Liver (tissue), 9 donors: ENCODE data around the gene SPAG9. TPM values are rescaled to one million over a fixed set of nuclear protein-coding genes. Genes with fewer than 3 reads are reported as not detected.
A peak's percentile ranks its signal among the peaks of the same experiment; 100 is the strongest.

Experiments
- DNase-seq: peaks from one replicate; pipeline ENCODE4 v3.0.0-alpha.2; 2017; ENCODE audit warnings: low spot score
- H3K27ac ChIP-seq, 2 donors: one replicate each; pipeline ENCODE4 v1.7.0; 2013; ENCODE audit warnings: inconsistent platforms in 2 of 2, low read length in 2 of 2, control low read depth in 1 of 2, low read depth in 1 of 2, mild to moderate bottlenecking in 1 of 2
- H3K27me3 ChIP-seq, 4 donors: one replicate each; pipeline versions ENCODE4 v1.6.1 to v1.7.0; 2013; ENCODE audit warnings: low read length in 3 of 4, inconsistent platforms in 1 of 4, mild to moderate bottlenecking in 1 of 4, moderate library complexity in 1 of 4; ENCODE audit not compliant: control insufficient read depth in 4 of 4, insufficient read depth in 4 of 4
- H3K36me3 ChIP-seq, 4 donors: one replicate each; pipeline versions ENCODE4 v1.6.1 to v1.7.0; 2013; ENCODE audit warnings: low read length in 3 of 4, mild to moderate bottlenecking in 3 of 4, low read depth in 1 of 4, moderate library complexity in 1 of 4; ENCODE audit not compliant: control insufficient read depth in 4 of 4, insufficient read depth in 3 of 4
- H3K4me1 ChIP-seq, 4 donors: one replicate each; pipeline versions ENCODE4 v1.6.1 to v1.7.0; 2013; ENCODE audit warnings: low read length in 3 of 4, mild to moderate bottlenecking in 3 of 4, moderate library complexity in 1 of 4; ENCODE audit not compliant: control insufficient read depth in 4 of 4, insufficient read depth in 4 of 4
- H3K4me3 ChIP-seq, 3 donors: one replicate each; pipeline versions ENCODE4 v1.6.1 to v1.7.0; 2013; ENCODE audit warnings: low read length in 3 of 3, control low read depth in 1 of 3, low read depth in 1 of 3, mild to moderate bottlenecking in 1 of 3
- H3K9ac ChIP-seq, 2 donors: one replicate each; pipeline ENCODE4 v1.7.0; 2013; ENCODE audit warnings: low read length in 2 of 2, mild to moderate bottlenecking in 2 of 2, moderate library complexity in 2 of 2, control low read depth in 1 of 2, low read depth in 1 of 2
- H3K9me3 ChIP-seq, 4 donors: one replicate each; pipeline versions ENCODE4 v1.6.1 to v1.7.0; 2013; ENCODE audit warnings: low read length in 3 of 4; ENCODE audit not compliant: control insufficient read depth in 4 of 4
- ATF3 ChIP-seq: IDR thresholded peaks from 2 replicates; pipeline ENCODE4 v1.6.1; 2016; ENCODE audit warnings: antibody characterized with exemption
- CTCF ChIP-seq: fragments of 150-350 bp; IDR thresholded peaks from 2 replicates; pipeline ENCODE4 v1.5.1; 2017; ENCODE audit warnings: improper control_type of control experiment, low read depth, low read length; ENCODE audit not compliant: missing input control
- EGR1 ChIP-seq, 2 donors: IDR thresholded peaks; 2 replicates each; pipeline ENCODE4 v1.6.1; 2016 to 2018; ENCODE audit warnings: antibody characterized with exemption in 2 of 2, low read depth in 2 of 2
- FOXA1 ChIP-seq: IDR thresholded peaks from 2 replicates; pipeline ENCODE4 v1.6.1; 2016; ENCODE audit warnings: antibody characterized with exemption
- FOXA2 ChIP-seq: IDR thresholded peaks from 2 replicates; pipeline ENCODE4 v1.6.1; 2016; ENCODE audit warnings: antibody characterized with exemption
- GABPA ChIP-seq, 2 donors: IDR thresholded peaks in 1 of 2; conservative IDR thresholded peaks in 1 of 2; 2 replicates each; pipeline ENCODE4 v1.6.1; 2016; ENCODE audit warnings: antibody characterized with exemption in 2 of 2, mild to moderate bottlenecking in 1 of 2, moderate library complexity in 1 of 2
- HNF4A ChIP-seq, 2 donors: conservative IDR thresholded peaks; 2 replicates each; pipeline ENCODE4 v1.6.1; 2016; ENCODE audit warnings: antibody characterized with exemption in 2 of 2, mild to moderate bottlenecking in 2 of 2
- HNF4G ChIP-seq: IDR thresholded peaks from 2 replicates; pipeline ENCODE4 v1.6.1; 2016; ENCODE audit warnings: antibody characterized with exemption
- JUND ChIP-seq, 2 donors: IDR thresholded peaks; 2 replicates each; pipeline ENCODE4 v1.6.1; 2016; ENCODE audit warnings: antibody characterized with exemption in 2 of 2
- MAX ChIP-seq: IDR thresholded peaks from 2 replicates; pipeline ENCODE4 v1.6.1; 2016; ENCODE audit warnings: antibody characterized with exemption
- NR2F2 ChIP-seq: IDR thresholded peaks from 2 replicates; pipeline ENCODE4 v1.6.1; 2016; ENCODE audit warnings: antibody characterized with exemption
- RAD21 ChIP-seq, 2 donors: IDR thresholded peaks; 2 replicates each; pipeline ENCODE4 v1.6.1; 2016; ENCODE audit warnings: antibody characterized with exemption in 2 of 2, mild to moderate bottlenecking in 2 of 2
- REST ChIP-seq: IDR thresholded peaks from 2 replicates; pipeline ENCODE4 v1.6.1; 2016; ENCODE audit warnings: antibody characterized with exemption, mild to moderate bottlenecking
- RXRA ChIP-seq, 2 donors: IDR thresholded peaks; 2 replicates each; pipeline ENCODE4 v1.6.1; 2017 to 2018; ENCODE audit warnings: antibody characterized with exemption in 2 of 2, mild to moderate bottlenecking in 1 of 2
- SP1 ChIP-seq: IDR thresholded peaks from 2 replicates; pipeline ENCODE4 v1.6.1; 2018; ENCODE audit warnings: antibody characterized with exemption, mild to moderate bottlenecking
- TAF1 ChIP-seq: conservative IDR thresholded peaks from 2 replicates; pipeline ENCODE4 v1.6.1; 2016; ENCODE audit warnings: antibody characterized with exemption, mild to moderate bottlenecking
- YY1 ChIP-seq: IDR thresholded peaks from 2 replicates; pipeline ENCODE4 v1.6.1; 2016; ENCODE audit warnings: antibody characterized with exemption, mild to moderate bottlenecking
- WGBS: extraction: QIAGEN DNeasy Blood & Tissue Kit; methylation state at CpG from one replicate; pipeline ENCODE4 v1.1.7; 2013; 5-methylcytosine and 5-hydroxymethylcytosine counted together
- polyA plus RNA-seq, 2 donors: library from polyadenylated mRNA; stranded (reverse) in 1 of 2; unstranded in 1 of 2; fragments of 200-250 nt in 1 of 2; fragments of >200 nt in 1 of 2; fragmentation: Nextera tagmentation in 1 of 2; extraction: Ambion mirVana in 1 of 2; gene quantifications; one replicate each; pipeline versions ENCODE4 v1.2.1 to v1.2.3, GENCODE V29; 2013 to 2015
- total RNA-seq, 2 donors: library from RNA; depleted of rRNA; stranded (reverse); fragments of >200 nt; gene quantifications; one replicate each; pipeline ENCODE4 v1.2.3, GENCODE V29; 2014
- TF ChIP-seq, protein P1 (sequence below): IDR thresholded peaks from 2 replicates; pipeline ENCODE4 v1.6.1; 2016; ENCODE audit warnings: antibody characterized with exemption
- donor health status: healthy.
- donor health status: healthy.
- donor health status: healthy.
- donor health status: healthy.
- donor health status: healthy.

Gene SPAG9
- total and polyA plus RNA-seq, 4 donors = 12.0 to 94.0 (median 18.4) TPM

- TF ChIP-seq CTCF (no peak), HNF4A (conservative IDR thresholded peaks at IDR 0.05) (no peak), FOXA2 (no peak), RAD21 (IDR thresholded peaks at IDR 0.05) (no peak), HNF4G (no peak)
These were observed 63.1 kb downstream of the SPAG9 start (continued) for GRCh38 chr17:51057534-51057933.

DNA sequence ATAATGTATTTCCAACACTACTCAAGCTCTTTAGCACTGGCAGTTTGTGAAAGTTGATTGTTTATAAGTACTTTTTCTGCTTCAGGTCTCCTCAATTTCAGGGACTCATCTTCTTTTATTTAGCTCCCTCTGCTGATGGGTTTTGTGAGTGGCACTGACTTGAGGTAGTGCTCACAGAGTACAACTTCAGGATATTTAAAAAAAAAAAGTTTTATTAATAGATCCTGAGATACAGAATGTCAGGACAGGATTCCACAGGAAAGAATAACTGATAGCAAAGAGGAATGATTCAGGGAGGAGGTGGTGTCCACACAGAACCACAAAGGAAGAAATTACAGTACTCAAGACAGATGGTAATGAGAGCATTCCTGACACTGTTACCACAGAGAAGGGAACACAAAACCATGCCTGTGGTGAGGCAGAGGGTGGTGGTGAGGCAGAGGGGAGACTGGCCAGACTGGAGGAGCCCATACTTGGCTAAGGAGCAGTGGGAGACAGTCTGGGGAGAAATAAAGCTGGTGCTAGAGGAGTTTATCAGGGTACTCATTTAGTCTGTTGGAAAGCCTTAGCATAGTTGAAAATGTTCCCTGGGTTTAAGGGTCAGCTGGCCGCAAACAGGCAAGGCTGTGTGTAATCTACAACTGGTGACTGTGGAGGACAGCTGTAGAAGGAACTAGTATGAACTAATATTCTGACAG is 63.7 kb downstream of the SPAG9 start:
- Histone ChIP-seq H3K4me1 (peaks cover 0 to 30% (median 16%) of the 10 kb centered on the region in 4 donors), H3K27ac (peak overlapping the region; percentile 69 to 72), H3K9me3 (no peaks in the 10 kb centered on the region), H3K9ac (peak overlapping the region in 1 of 2 donors; percentile 42), H3K27me3 (no peaks in the 10 kb centered on the region), H3K36me3 (no peaks in the 10 kb centered on the region), H3K4me3 (no peak overlapping the region)
- TF ChIP-seq HNF4A (conservative IDR thresholded peaks at IDR 0.05) (peak; percentile 25 to 49), NR2F2 (no peak), GABPA (IDR thresholded peaks at IDR 0.05 in 1 of 2, conservative IDR thresholded peaks at IDR 0.05 in 1 of 2) (no peak), FOXA1 (no peak), MAX (no peak), TAF1 (no peak), FOXA2 (no peak), RAD21 (IDR thresholded peaks at IDR 0.05) (peak; percentile 74 to 77), SP1 (peak; percentile 47), HNF4G (no peak), REST (no peak), JUND (IDR thresholded peaks at IDR 0.05) (no peak), YY1 (no peak), RXRA (IDR thresholded peaks at IDR 0.05) (peak; percentile 35 to 36), CTCF (peak; percentile 55), EGR1 (IDR thresholded peaks at IDR 0.05; ENCODE audit: low read depth in 2 of 2) (no peak), ATF3 (no peak)
- TF ChIP-seq, protein P1, sequence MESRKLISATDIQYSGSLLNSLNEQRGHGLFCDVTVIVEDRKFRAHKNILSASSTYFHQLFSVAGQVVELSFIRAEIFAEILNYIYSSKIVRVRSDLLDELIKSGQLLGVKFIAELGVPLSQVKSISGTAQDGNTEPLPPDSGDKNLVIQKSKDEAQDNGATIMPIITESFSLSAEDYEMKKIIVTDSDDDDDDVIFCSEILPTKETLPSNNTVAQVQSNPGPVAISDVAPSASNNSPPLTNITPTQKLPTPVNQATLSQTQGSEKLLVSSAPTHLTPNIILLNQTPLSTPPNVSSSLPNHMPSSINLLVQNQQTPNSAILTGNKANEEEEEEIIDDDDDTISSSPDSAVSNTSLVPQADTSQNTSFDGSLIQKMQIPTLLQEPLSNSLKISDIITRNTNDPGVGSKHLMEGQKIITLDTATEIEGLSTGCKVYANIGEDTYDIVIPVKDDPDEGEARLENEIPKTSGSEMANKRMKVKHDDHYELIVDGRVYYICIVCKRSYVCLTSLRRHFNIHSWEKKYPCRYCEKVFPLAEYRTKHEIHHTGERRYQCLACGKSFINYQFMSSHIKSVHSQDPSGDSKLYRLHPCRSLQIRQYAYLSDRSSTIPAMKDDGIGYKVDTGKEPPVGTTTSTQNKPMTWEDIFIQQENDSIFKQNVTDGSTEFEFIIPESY = no peak
- WGBS = 21% methylated on average over 1 of the region's 1 CpG
- DNase-seq = no peak
